ENCODE results near the gene SHE.

DNA sequence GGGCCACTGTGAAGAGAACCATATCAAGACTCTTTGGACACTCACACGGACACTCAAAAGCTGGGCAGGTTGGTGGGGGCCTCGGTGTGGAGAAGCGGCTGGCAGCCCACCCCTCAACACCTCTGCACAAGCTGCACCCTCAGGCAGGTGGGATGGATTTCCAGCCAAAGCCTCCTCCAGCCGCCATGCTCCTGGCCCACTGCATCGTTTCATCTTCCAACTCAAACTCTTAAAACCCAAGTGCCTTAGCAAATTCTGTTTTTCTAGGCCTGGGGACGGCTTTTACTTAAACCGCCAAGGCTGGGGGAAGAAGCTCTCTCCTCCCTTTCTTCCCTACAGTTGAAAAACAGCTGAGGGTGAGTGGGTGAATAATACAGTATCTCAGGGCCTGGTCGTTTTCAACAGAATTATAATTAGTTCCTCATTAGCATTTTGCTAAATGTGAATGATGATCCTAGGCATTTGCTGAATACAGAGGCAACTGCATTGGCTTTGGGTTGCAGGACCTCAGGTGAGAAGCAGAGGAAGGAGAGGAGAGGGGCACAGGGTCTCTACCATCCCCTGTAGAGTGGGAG, 36.5 kb downstream of the SHE start:
- TF ChIP-seq, protein P1, sequence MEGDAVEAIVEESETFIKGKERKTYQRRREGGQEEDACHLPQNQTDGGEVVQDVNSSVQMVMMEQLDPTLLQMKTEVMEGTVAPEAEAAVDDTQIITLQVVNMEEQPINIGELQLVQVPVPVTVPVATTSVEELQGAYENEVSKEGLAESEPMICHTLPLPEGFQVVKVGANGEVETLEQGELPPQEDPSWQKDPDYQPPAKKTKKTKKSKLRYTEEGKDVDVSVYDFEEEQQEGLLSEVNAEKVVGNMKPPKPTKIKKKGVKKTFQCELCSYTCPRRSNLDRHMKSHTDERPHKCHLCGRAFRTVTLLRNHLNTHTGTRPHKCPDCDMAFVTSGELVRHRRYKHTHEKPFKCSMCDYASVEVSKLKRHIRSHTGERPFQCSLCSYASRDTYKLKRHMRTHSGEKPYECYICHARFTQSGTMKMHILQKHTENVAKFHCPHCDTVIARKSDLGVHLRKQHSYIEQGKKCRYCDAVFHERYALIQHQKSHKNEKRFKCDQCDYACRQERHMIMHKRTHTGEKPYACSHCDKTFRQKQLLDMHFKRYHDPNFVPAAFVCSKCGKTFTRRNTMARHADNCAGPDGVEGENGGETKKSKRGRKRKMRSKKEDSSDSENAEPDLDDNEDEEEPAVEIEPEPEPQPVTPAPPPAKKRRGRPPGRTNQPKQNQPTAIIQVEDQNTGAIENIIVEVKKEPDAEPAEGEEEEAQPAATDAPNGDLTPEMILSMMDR (conservative IDR thresholded peaks at IDR 0.05 in 1 of 2, IDR thresholded peaks at IDR 0.05 in 1 of 2; ENCODE audit: low read depth in 1 of 2, low read length in 2 of 2) = no peak
- TF ChIP-seq EZH2 (IDR thresholded peaks at IDR 0.05; ENCODE audit: low read length, missing control alignments) = no peak

Measured in fibroblast of lung (primary cell).